GM23248 (cell line): ENCODE results near the gene FSCN2. TPM values are rescaled to one million over a fixed set of nuclear protein-coding genes. Genes with fewer than 3 reads are reported as not detected.

Experiments
- DNase-seq: peaks from one replicate; pipeline ENCODE4 v3.0.0-alpha.2; 2015
- H2AFZ ChIP-seq: fragments of 200-600 bp; sonication (generic); 2 replicates; pipeline ENCODE4 v1.6.1; 2016; ENCODE audit warnings: antibody characterized with exemption
- H3F3A ChIP-seq: fragments of 200-600 bp; sonication (generic); 2 replicates; pipeline ENCODE4 v1.6.1; 2016; ENCODE audit warnings: mild to moderate bottlenecking, antibody characterized with exemption, mixed run types; ENCODE audit not compliant: insufficient read depth
- H3K27ac ChIP-seq: fragments of 200-600 bp; sonication (generic); 2 replicates; pipeline ENCODE4 v1.5.1; 2016; ENCODE audit warnings: mild to moderate bottlenecking
- H3K27me3 ChIP-seq: fragments of 200-600 bp; sonication (generic); replicated peaks from 2 replicates; pipeline ENCODE4 v1.6.1; 2016; ENCODE audit warnings: mild to moderate bottlenecking; ENCODE audit not compliant: insufficient read depth
- H3K36me3 ChIP-seq: fragments of 200-600 bp; sonication (generic); 2 replicates; pipeline ENCODE4 v1.6.1; 2016; ENCODE audit warnings: low read depth, mild to moderate bottlenecking
- H3K4me1 ChIP-seq: fragments of 200-600 bp; sonication (generic); 2 replicates; pipeline ENCODE4 v1.6.1; 2016; ENCODE audit warnings: mild to moderate bottlenecking; ENCODE audit not compliant: insufficient read depth
- H3K4me2 ChIP-seq: fragments of 200-600 bp; sonication (generic); one replicate; pipeline ENCODE4 v1.6.1; 2016; ENCODE audit warnings: mild to moderate bottlenecking; ENCODE audit not compliant: unreplicated experiment
- H3K4me3 ChIP-seq: fragments of 200-600 bp; sonication (generic); 2 replicates; pipeline ENCODE4 v1.5.1; 2016; ENCODE audit warnings: mild to moderate bottlenecking
- H3K79me2 ChIP-seq: fragments of 200-600 bp; sonication (generic); 2 replicates; pipeline ENCODE4 v1.6.1; 2016; ENCODE audit warnings: mild to moderate bottlenecking; ENCODE audit not compliant: insufficient read depth
- H3K9ac ChIP-seq: fragments of 200-600 bp; sonication (generic); 2 replicates; pipeline ENCODE4 v1.6.1; 2016; ENCODE audit warnings: mild to moderate bottlenecking
- H3K9me2 ChIP-seq: fragments of 200-600 bp; sonication (generic); 2 replicates; pipeline ENCODE4 v1.6.1; 2016; ENCODE audit warnings: mixed run types, mild to moderate bottlenecking, moderate library complexity; ENCODE audit not compliant: insufficient read depth
- H3K9me3 ChIP-seq: fragments of 200-600 bp; sonication (generic); one replicate; pipeline ENCODE4 v1.6.1; 2017; ENCODE audit warnings: low read depth
- H4K20me1 ChIP-seq: fragments of 200-600 bp; sonication (generic); 2 replicates; pipeline ENCODE4 v1.6.0; 2016; ENCODE audit not compliant: insufficient read depth
- EZH2 ChIP-seq: fragments of 200-600 bp; sonication (generic); IDR thresholded peaks from 2 replicates; pipeline ENCODE4 v1.6.1; 2018; ENCODE audit warnings: antibody characterized with exemption, mild to moderate bottlenecking; ENCODE audit not compliant: insufficient read depth, poor library complexity, severe bottlenecking
- EZH2phosphoT487 ChIP-seq: fragments of 200-600 bp; sonication (generic); IDR thresholded peaks from 2 replicates; pipeline ENCODE4 v1.6.1; 2018; ENCODE audit warnings: antibody characterized with exemption, moderate library complexity, mild to moderate bottlenecking, low read depth; ENCODE audit not compliant: insufficient read depth
- WGBS, 2 experiments: methylation state at CpG; one replicate each; pipeline ENCODE4 v1.1.6; 2015 to 2017; ENCODE audit warnings: low lambda C conversion rate in 2 of 2, low coverage in 1 of 2; ENCODE audit errors: missing lambda C conversion rate in 2 of 2; 5-methylcytosine and 5-hydroxymethylcytosine counted together
- in situ Hi-C: fragments of 300-500 bp; cut with MboI; formaldehyde crosslinking; loops from 2 replicates; pipeline ENCODE4 v1.15.0; 2020
- polyA plus RNA-seq: library from polyadenylated mRNA; unstranded; fragments of >200 nt; fragmentation: Nextera tagmentation; extraction: Ambion mirVana; gene quantifications from 2 replicates; pipeline ENCODE4 v1.2.1, GENCODE V29; 2016
- total RNA-seq: library from RNA; depleted of rRNA; stranded (reverse); fragments of >200 nt; shearing (Covaris generic); gene quantifications from 2 replicates; pipeline ENCODE4 v1.2.3, GENCODE V29; 2014

Gene FSCN2
- total and polyA plus RNA-seq, 2 experiments from 2014 or later, result 0.48 to 3.2 TPM

GRCh38 chr17:81508639-81509206 lies 19.5 kb upstream of the FSCN2 start:
- TF ChIP-seq EZH2, result no peak
- no peak for TF ChIP-seq EZH2phosphoT487
- Histone ChIP-seq H3F3A (peaks cover 59% of the 10 kb centered on the region), H4K20me1 (peaks cover 32% of the 10 kb centered on the region; the same call in 1 of the 2 replicates), H3K4me3 (peak overlapping the region; percentile 97), H3K4me1 (no peaks in the 10 kb centered on the region), H3K4me2 (peak overlapping the region; percentile 95), H2AFZ (no peak overlapping the region), H3K9me3 (no peaks in the 10 kb centered on the region), H3K79me2 (peaks cover 41% of the 10 kb centered on the region), H3K9ac (peak overlapping the region; percentile 89), H3K36me3 (peaks cover 34% of the 10 kb centered on the region), H3K27me3 (no peaks in the 10 kb centered on the region), H3K9me2 (no peaks in the 10 kb centered on the region), H3K27ac (peak overlapping the region; percentile 69)
- in situ Hi-C loops, result no loop called here
- DNase-seq, result peak; percentile 63
- WGBS, 2 experiments, result 24 to 27% methylated on average over 10 of the region's 10 CpGs

- Histone ChIP-seq H3K79me2 (peaks cover 41% of the 10 kb centered on the region), H3K4me1 (no peaks in the 10 kb centered on the region), H3K9me3 (no peaks in the 10 kb centered on the region), H3K27ac (peak overlapping the region; percentile 69), H3K9me2 (no peaks in the 10 kb centered on the region), H3K4me3 (peak overlapping the region; percentile 97), H3K36me3 (peaks cover 34% of the 10 kb centered on the region), H4K20me1 (peaks cover 32% of the 10 kb centered on the region; the same call in 1 of the 2 replicates), H3F3A (peaks cover 59% of the 10 kb centered on the region), H3K9ac (peak overlapping the region; percentile 89), H3K4me2 (peak overlapping the region; percentile 95), H2AFZ (no peak overlapping the region), H3K27me3 (no peaks in the 10 kb centered on the region)
- DNase-seq, result peak; percentile 44
- 18% methylated on average over 12 of the region's 12 CpGs for WGBS, 2 experiments
- in situ Hi-C loops, result no loop called here
- TF ChIP-seq EZH2phosphoT487 (no peak), EZH2 (no peak)
These were observed 18.8 kb upstream of the FSCN2 start for GRCh38 chr17:81509207-81509971.

- Histone ChIP-seq H2AFZ (no peak overlapping the region), H3K79me2 (peaks cover 43% of the 10 kb centered on the region), H3K27me3 (no peaks in the 10 kb centered on the region), H3K9me2 (no peaks in the 10 kb centered on the region), H3K9ac (peak overlapping the region; percentile 89), H3K9me3 (no peaks in the 10 kb centered on the region), H3K4me1 (no peaks in the 10 kb centered on the region), H3K4me2 (peak overlapping the region; percentile 95), H4K20me1 (peaks cover 32% of the 10 kb centered on the region; the same call in 1 of the 2 replicates), H3K27ac (peak overlapping the region; percentile 69), H3F3A (peaks cover 60% of the 10 kb centered on the region), H3K36me3 (peaks cover 34% of the 10 kb centered on the region), H3K4me3 (peak overlapping the region; percentile 97)
- TF ChIP-seq EZH2phosphoT487, result no peak
- no peak for TF ChIP-seq EZH2
- DNase-seq, result peak; percentile 36
- in situ Hi-C loops, result no loop called here
- 1% methylated on average over 22 of the region's 22 CpGs for WGBS, 2 experiments
These were observed 18.0 kb upstream of the FSCN2 start for GRCh38 chr17:81509972-81510784.

- Histone ChIP-seq H2AFZ (no peak overlapping the region), H3F3A (peaks cover 68% of the 10 kb centered on the region), H3K9me3 (no peaks in the 10 kb centered on the region), H3K27me3 (no peaks in the 10 kb centered on the region), H3K9me2 (no peaks in the 10 kb centered on the region), H3K36me3 (peaks cover 34% of the 10 kb centered on the region), H3K4me1 (peaks cover under 1% of the 10 kb centered on the region; the same call in 1 of the 2 replicates), H3K4me2 (peak overlapping the region; percentile 95), H3K4me3 (peak overlapping the region; percentile 97), H4K20me1 (peaks cover 32% of the 10 kb centered on the region; the same call in 1 of the 2 replicates), H3K9ac (peak overlapping the region; percentile 89), H3K79me2 (peaks cover 51% of the 10 kb centered on the region), H3K27ac (peak overlapping the region; percentile 69)
- DNase-seq, result peak; percentile 61
- TF ChIP-seq EZH2 (no peak), EZH2phosphoT487 (no peak)
- 1% methylated on average over 43 to 48 of the region's 48 CpGs for WGBS, 2 experiments
- in situ Hi-C loops, result no loop called here
These were observed 17.2 kb upstream of the FSCN2 start for GRCh38 chr17:81510785-81511553.
